ENCODE data around the gene MEF2C. TPM values are rescaled to one million over a fixed set of nuclear protein-coding genes. Genes with fewer than 3 reads are reported as not detected.
A peak's percentile ranks its signal among the peaks of the same experiment; 100 is the strongest.

MEF2C gene
- total and polyA plus RNA-seq, 5 experiments from 2014 or later: 0.14 to 10.8 (median 0.48) TPM

GRCh38 chr5:88770276-88771257 is 112.4 kb downstream of the MEF2C start:
- H3K27ac Mint-ChIP-seq: peak overlapping the region in 1 of 10 donors; percentile 23
- no peak overlapping the region for H3K4me3 Mint-ChIP-seq
- DNase-seq (no peak), ATAC-seq (no peak)
- POLR2A ChIA-PET: no interaction called here
- H3K27me3 Mint-ChIP-seq: peaks cover 0 to 18% (median 0%) of the 10 kb centered on the region in 5 donors
- H3K9me3 Mint-ChIP-seq: peaks cover 0 to 4% (median 0%) of the 10 kb centered on the region in 9 donors
- no peaks in the 10 kb centered on the region for H3K4me1 Mint-ChIP-seq
- H3K36me3 Mint-ChIP-seq: no peaks in the 10 kb centered on the region

DNA sequence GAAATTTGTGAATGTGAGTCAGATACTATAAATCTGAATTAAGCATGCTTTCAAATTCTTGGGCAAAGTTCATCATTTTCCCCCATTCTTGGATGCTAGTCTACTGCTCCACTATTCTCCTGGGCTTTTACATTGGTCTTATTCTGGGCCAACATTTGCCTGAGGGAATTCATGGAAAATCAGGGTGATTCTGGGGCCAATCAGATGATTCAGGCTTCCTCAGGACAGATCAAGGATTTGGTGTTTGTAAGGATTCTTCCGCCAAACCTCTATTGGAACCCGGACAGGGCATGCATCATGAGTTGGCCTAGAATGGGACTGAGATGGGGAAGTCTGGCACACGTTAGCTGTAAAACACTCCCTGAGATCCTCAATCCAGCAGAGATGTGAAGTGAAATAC is 113.8 kb downstream of the MEF2C start:
- H3K4me1 Mint-ChIP-seq: no peaks in the 10 kb centered on the region
- no peak overlapping the region for H3K4me3 Mint-ChIP-seq
- no peak for ATAC-seq
- H3K9me3 Mint-ChIP-seq: peaks cover 0 to 4% (median 0%) of the 10 kb centered on the region in 9 donors
- H3K27ac Mint-ChIP-seq: no peak overlapping the region
- peaks cover 0 to 18% (median 2%) of the 10 kb centered on the region in 5 donors for H3K27me3 Mint-ChIP-seq
- no peak for DNase-seq
- no peaks in the 10 kb centered on the region for H3K36me3 Mint-ChIP-seq
- POLR2A ChIA-PET: no interaction called here

DNA sequence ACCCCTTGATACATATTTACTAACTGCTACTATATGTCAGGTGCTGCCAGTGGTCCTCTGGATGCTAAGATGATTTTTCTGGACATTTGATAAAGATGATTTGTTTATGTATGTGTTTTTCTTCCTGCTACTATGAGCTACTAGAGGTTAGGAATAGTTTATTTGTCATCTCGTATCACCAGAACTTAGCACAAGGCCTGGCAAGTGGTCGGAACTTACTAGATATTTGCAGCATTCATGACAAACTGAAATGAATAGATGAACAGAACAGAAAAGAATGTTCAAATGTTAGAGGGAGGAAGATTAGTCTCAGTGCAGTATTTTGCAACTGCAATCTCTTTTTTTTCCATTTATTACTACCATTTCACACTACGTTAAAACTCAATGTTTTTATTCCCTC is 114.6 kb downstream of the MEF2C start:
- POLR2A ChIA-PET: no interaction called here
- Mint-ChIP-seq H3K4me1 (no peaks in the 10 kb centered on the region), H3K9me3 (peaks cover 0 to 4% (median 0%) of the 10 kb centered on the region in 9 donors), H3K4me3 (no peak overlapping the region), H3K27me3 (peaks cover 0 to 14% (median 3%) of the 10 kb centered on the region in 5 donors), H3K36me3 (no peaks in the 10 kb centered on the region), H3K27ac (no peak overlapping the region)
- DNase-seq (no peak), ATAC-seq (no peak)

- H3K27ac Mint-ChIP-seq: no peak overlapping the region
- H3K4me1 Mint-ChIP-seq: no peaks in the 10 kb centered on the region
- DNase-seq: no peak
- peaks cover 0 to 2% (median 0%) of the 10 kb centered on the region in 9 donors for H3K9me3 Mint-ChIP-seq
- H3K27me3 Mint-ChIP-seq: peaks cover 0 to 14% (median 3%) of the 10 kb centered on the region in 5 donors
- ATAC-seq: no peak
- POLR2A ChIA-PET: no interaction called here
- no peak overlapping the region for H3K4me3 Mint-ChIP-seq
- no peaks in the 10 kb centered on the region for H3K36me3 Mint-ChIP-seq
These were observed 117.2 kb downstream of the MEF2C start for GRCh38 chr5:88765798-88766197.

GRCh38 chr5:88765171-88765570 is 117.8 kb downstream of the MEF2C start:
- ATAC-seq: no peak
- POLR2A ChIA-PET: no interaction called here
- DNase-seq: no peak
- H3K36me3 Mint-ChIP-seq: no peaks in the 10 kb centered on the region
- no peak overlapping the region for H3K27ac Mint-ChIP-seq
- no peak overlapping the region for H3K4me3 Mint-ChIP-seq
- peaks cover 0 to 2% (median 0%) of the 10 kb centered on the region in 9 donors for H3K9me3 Mint-ChIP-seq
- no peaks in the 10 kb centered on the region for H3K4me1 Mint-ChIP-seq
- H3K27me3 Mint-ChIP-seq: peaks cover 0 to 9% (median 3%) of the 10 kb centered on the region in 5 donors

- no peak for ATAC-seq
- no peak overlapping the region for H3K27ac Mint-ChIP-seq
These were observed 121.0 kb downstream of the MEF2C start for GRCh38 chr5:88761939-88762338.

GRCh38 chr5:88761269-88761850 is 121.6 kb downstream of the MEF2C start:
- no peaks in the 10 kb centered on the region for H3K36me3 Mint-ChIP-seq

More at GRCh38 chr5:88761939-88762338, 121.0 kb downstream of the MEF2C start:
- Mint-ChIP-seq H3K4me1 (peaks cover 4 to 8% (median 7%) of the 10 kb centered on the region in 4 donors), H3K4me3 (no peak overlapping the region), H3K36me3 (no peaks in the 10 kb centered on the region), H3K27me3 (peaks cover 3 to 21% (median 8%) of the 10 kb centered on the region in 5 donors), H3K9me3 (no peaks in the 10 kb centered on the region)
- POLR2A ChIA-PET: no interaction called here
- DNase-seq: no peak

DNA sequence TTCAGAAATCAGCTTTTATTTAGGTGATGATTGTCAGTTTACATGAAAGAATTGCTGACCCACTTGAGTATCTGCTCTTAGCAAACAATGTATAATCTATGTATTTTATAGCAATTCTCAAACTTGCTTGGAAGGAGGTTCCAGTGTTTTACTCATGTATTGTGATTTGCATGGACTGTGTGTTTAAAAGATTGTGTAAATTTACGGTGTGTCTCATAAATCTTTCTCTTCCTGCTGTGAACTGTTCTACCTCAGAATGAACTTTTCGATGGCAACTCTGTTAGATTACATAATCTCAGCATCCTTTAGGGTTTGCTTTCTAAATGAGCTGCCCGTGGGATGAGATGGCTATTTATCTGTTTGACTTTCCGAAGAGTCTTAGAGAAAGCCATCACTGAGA is 122.5 kb downstream of the MEF2C start:
- Mint-ChIP-seq H3K27ac (no peak overlapping the region), H3K9me3 (no peaks in the 10 kb centered on the region), H3K27me3 (peaks cover 5 to 21% (median 8%) of the 10 kb centered on the region in 5 donors), H3K4me1 (peaks cover 4 to 8% (median 7%) of the 10 kb centered on the region in 4 donors), H3K36me3 (no peaks in the 10 kb centered on the region), H3K4me3 (no peak overlapping the region)
- POLR2A ChIA-PET: no interaction called here
- no peak for ATAC-seq
- no peak for DNase-seq

More at GRCh38 chr5:88761269-88761850, 121.6 kb downstream of the MEF2C start:
- peaks cover 3 to 21% (median 8%) of the 10 kb centered on the region in 5 donors for H3K27me3 Mint-ChIP-seq
- no peak for ATAC-seq
- no peak overlapping the region for H3K27ac Mint-ChIP-seq
- H3K9me3 Mint-ChIP-seq: no peaks in the 10 kb centered on the region
- DNase-seq: no peak
- peaks cover 4 to 8% (median 7%) of the 10 kb centered on the region in 4 donors for H3K4me1 Mint-ChIP-seq
- no peak overlapping the region for H3K4me3 Mint-ChIP-seq
- POLR2A ChIA-PET: no interaction called here

DNA sequence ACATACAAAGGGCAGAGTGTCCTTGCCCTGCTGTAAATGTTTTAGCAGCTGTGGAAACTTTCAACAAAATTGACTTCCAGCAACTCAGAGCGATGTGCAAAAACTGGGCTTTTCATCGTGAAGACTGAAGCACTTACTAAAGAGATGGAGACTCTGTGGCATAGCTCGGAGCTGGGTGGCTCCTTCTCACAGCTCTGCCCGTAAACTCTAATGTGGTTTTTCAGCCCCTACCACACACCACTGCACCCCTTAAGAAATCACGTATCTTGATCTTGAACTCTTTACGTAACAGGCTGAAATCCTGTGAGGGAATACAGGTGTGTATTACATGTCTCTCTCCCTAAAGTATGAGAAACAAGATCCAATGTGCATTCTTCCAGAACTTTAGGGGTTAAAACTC is 124.4 kb downstream of the MEF2C start:
- Mint-ChIP-seq H3K27ac (no peak overlapping the region), H3K9me3 (no peaks in the 10 kb centered on the region), H3K36me3 (peaks cover 0 to 3% (median 0%) of the 10 kb centered on the region in 3 donors), H3K4me3 (no peak overlapping the region), H3K27me3 (peaks cover 8 to 39% (median 14%) of the 10 kb centered on the region in 5 donors), H3K4me1 (peaks cover 4 to 8% (median 7%) of the 10 kb centered on the region in 4 donors)
- DNase-seq (no peak), ATAC-seq (no peak)
- POLR2A ChIA-PET: no interaction called here

DNA sequence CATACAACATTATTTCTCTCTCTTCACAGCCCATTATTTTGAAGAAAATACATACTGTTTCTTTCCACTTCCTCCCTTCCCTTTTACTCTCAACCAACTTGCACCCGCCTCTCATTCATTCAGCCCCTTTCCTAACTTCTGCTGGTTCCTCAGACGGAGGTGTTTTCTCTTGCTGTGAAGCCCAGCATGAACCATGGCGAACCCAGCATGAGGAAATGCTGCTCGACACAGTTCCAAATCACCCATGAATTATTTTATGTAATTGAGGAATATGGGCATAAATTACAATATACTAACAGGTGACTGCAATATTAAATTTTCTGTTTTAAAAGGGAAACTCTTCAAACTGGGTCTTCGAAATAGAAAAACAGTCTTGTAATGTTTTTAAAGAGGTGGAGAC is 124.8 kb downstream of the MEF2C start:
- Mint-ChIP-seq H3K27ac (no peak overlapping the region), H3K9me3 (no peaks in the 10 kb centered on the region), H3K27me3 (peaks cover 8 to 39% (median 14%) of the 10 kb centered on the region in 5 donors), H3K4me3 (no peak overlapping the region), H3K36me3 (peaks cover 0 to 3% (median 0%) of the 10 kb centered on the region in 3 donors), H3K4me1 (peaks cover 4 to 8% (median 7%) of the 10 kb centered on the region in 4 donors)
- POLR2A ChIA-PET: no interaction called here
- no peak for DNase-seq
- ATAC-seq: no peak

DNA sequence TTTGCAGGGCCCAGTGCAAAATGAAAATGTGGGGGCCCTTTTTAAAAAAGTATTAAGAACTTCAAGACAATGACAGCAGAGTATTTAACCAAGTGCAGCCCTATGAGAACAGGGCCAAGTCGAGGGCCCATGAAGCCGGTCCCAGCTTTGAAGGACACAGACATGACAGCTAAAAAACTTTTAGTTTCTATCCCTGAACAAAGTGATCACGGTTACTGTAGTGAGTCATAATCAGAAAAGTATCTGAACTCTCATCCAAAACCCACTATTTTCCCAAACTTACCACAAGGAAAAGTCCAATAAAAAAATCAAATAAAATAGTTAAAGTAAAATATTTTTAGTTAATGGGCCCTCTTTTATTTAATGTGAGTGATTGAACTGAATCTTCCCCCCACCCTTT is 126.0 kb downstream of the MEF2C start:
- peaks cover 0 to 3% (median 0%) of the 10 kb centered on the region in 3 donors for H3K36me3 Mint-ChIP-seq
- peaks cover 4 to 8% (median 7%) of the 10 kb centered on the region in 4 donors for H3K4me1 Mint-ChIP-seq
- H3K4me3 Mint-ChIP-seq: no peak overlapping the region
- no peaks in the 10 kb centered on the region for H3K9me3 Mint-ChIP-seq
- no peak for DNase-seq
- H3K27me3 Mint-ChIP-seq: peaks cover 11 to 39% (median 16%) of the 10 kb centered on the region in 5 donors
- no peak overlapping the region for H3K27ac Mint-ChIP-seq
- no peak for ATAC-seq
- POLR2A ChIA-PET: no interaction called here

- DNase-seq (no peak), ATAC-seq (no peak)
- POLR2A ChIA-PET: no interaction called here
- H3K4me3 Mint-ChIP-seq: no peak overlapping the region
- H3K4me1 Mint-ChIP-seq: peaks cover 0 to 7% (median 6%) of the 10 kb centered on the region in 4 donors
- H3K36me3 Mint-ChIP-seq: no peaks in the 10 kb centered on the region
- no peak overlapping the region for H3K27ac Mint-ChIP-seq
- H3K9me3 Mint-ChIP-seq: no peaks in the 10 kb centered on the region
- H3K27me3 Mint-ChIP-seq: peaks cover 0 to 3% (median 2%) of the 10 kb centered on the region in 5 donors
These were observed 134.3 kb downstream of the MEF2C start for GRCh38 chr5:88748666-88749065.

- H3K27me3 Mint-ChIP-seq: no peaks in the 10 kb centered on the region
- no peak for ATAC-seq
- H3K9me3 Mint-ChIP-seq: no peaks in the 10 kb centered on the region
- H3K4me3 Mint-ChIP-seq: no peak overlapping the region
- POLR2A ChIA-PET: no interaction called here
- H3K36me3 Mint-ChIP-seq: no peaks in the 10 kb centered on the region
- H3K27ac Mint-ChIP-seq: no peak overlapping the region
- peaks cover 0 to 3% (median 2%) of the 10 kb centered on the region in 4 donors for H3K4me1 Mint-ChIP-seq
- DNase-seq: no peak
These were observed 136.5 kb downstream of the MEF2C start for GRCh38 chr5:88746438-88746882.
